HG03442 (cell line): Measurements from ENCODE around the gene DNMT3L.

ENCODE experiments used
- ATAC-seq: cut with Tn5 transposase; IDR thresholded peaks from one replicate; pipeline ENCODE4 v1.9.1; 2021; ENCODE audit warnings: mild to moderate bottlenecking, moderate library complexity; ENCODE audit not compliant: unreplicated experiment

The DNMT3L gene

DNA sequence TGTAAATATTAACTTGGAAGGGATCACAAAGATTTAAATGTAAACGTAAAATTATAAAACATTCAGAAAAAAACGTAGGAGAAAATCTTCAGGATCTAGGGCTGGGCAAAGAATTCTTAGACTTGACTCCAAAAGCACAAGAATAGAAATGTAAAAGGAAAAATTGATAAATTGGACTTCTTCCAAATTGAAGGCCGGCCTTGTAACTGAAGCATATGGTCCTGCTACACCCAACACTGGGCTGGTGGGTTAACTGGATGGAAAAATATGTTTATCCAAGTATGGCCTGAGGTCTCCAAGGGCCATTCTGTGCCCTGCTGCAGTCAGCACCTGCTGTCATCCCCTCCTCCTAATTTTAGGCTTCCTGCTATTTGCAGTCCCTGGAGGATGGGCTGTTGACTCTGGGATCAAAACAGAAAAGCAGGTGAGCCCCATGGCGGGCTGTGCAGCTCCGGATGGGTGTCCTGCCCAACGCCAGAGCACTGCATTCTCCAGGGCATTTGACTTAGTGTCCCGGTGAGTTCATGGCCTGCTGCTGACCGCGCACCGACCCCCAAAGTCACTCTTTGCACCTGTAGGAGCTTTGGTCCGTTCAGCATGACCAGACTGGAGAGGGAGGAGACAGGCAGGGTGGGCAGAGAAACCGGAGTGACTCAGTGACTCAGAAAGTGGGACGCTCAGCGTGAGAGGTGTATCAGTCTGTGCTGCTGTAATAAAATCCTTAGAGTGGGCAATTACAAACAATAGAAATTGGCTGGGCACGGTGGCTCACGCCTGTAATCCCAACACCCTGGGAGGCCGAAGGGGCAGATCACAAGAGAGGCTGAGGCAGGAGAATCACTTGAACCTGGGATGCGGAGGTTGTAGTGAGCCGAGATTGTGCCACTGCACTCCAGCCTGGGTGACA, 17.9 kb upstream of the DNMT3L start:
- no peak for ATAC-seq

DNA sequence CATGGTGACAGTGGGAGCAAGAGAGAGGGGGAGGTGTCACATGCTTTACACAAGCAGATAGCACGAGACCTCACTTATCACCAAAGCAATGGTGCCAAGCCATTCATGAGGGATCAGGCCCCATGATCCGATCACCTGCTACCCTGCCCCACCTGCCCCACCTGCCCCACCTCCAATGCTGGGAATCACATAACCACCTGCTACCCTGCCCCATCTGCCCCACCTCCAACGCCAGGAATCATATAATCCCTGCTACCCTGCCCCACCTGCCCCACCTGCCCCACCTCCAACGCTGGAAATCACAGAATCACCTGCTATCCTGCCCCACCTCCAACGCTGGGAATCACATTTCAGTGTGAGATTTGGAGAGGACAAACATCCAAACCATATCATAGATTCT, 13.3 kb upstream of the DNMT3L start:
- no peak for ATAC-seq

DNA sequence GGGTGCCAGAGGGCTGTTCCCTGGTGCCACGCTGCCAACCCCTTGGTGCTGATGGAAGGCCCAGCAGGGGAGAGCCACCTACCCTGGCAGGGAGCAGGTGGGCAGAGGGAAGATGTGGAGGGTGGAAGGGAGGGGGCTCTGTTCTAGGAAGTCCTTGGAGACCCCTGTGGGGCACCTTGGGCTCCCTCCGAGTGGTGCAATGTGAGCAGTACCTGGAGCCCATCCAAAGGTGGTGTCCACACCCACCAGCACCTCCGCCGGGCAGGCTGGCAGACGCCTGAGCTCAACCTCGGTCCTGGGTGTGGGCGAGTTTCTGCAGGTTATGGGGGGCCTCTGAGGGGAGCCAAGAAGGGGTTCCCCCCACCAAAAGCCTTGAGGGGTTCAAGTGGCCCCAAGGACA, 11.3 kb upstream of the DNMT3L start:
- no peak for ATAC-seq

DNA sequence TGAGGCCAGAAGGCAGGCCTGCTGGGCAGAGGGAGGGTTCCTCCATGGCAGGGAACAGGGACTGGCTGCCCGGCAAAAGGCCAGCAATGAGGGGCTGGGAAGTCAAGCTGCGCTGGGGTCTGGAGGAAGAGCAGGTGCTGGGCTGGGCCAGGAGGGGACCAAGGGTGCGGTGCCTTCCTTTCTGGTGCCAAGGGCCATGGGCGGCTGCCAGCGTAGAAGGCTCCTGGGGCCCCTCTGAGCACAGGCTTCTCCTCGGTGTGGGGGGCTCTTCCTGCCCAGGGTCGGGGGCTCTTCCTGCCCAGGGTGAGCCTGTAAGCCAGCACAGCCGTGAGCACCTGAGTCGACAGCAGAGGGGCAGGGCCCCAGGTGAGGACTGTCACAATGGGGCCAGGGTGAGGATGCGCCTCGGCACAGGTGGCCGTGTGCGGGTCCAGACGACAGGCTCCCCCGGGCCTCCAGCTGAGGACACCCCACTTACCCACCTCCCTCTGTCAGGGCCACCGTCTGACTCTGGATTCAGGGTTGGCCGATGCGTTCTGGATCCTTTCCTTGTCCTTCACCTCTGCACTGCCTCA, 10.7 kb upstream of the DNMT3L start:
- ATAC-seq: no peak

DNA sequence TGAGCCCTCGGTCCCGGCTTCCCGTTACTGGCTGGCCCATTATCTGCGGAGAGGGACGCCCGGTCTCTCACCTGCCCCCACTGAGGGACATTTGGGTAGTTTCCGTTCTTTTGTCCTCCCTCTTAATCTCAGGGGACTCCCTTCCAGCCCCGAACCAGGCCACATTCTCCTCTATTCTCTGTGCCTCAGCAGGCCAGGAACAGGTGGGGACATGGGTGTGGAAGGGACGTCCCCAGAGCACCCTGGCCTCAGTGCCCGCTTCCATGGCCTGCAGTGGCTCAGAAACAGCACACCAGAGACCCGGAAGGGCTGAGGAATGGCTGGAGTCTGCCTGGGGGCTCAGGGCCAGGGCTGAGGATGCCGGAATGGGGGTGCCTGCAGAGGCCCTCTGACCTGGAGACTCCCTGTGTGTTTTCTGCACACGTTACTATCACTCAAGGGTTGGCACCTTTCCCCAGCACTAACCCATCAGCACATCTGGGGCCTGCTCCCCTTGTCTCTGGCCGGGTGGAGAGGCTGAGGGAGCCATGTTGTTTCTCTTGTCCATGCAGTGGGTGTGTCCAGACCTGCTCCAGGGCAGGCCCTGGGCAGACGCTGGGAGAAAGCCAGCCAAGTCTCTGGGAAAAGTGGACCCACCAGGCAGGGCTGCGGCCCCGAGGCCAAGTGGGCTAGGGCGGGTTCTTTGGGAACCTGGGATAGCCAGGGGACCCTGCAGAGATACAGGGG, 10.0 kb upstream of the DNMT3L start:
- no peak for ATAC-seq

DNA sequence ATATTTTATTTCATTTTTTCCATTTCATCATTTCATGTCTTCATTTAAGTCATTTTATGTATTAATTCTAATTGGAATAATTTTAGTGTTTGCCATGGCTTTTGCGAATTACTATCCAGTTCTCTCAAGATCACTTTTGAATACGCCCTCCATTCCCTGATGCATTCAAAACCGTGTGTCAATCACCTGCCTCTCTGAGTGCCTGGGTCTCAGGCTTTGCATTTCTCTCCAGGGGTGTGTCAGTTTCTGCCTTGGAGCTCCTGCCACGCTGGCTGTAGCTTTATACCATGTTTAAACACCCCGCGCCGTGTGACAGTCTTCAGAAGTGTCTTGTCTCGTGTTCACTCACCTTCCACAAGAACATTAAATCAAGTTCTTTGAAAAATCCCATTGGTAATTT, 7.4 kb upstream of the DNMT3L start:
- no peak for ATAC-seq

DNA sequence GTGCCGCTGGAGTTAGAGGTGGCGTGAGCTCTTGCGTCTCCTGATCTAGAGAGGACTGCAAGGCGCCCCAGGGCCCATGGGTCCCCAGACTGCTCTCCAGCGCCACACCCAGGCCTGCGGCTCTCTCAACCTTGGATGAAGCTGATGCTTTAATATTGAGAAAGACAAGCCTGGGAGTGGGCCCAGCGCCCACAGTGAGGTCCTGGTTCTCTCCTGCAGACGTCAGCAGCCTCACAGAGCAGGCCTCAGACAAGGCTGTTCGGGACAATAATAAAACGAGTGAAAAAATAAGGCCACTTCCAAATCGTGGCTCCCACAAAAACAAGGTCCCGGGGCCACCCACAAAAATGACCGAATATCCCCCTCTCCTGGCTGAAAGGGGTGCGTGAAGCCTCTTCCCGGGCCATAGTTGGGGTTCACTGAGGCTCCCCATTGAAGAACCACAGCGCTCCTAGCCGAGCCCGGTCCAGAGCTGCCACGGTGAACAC, 6.0 kb upstream of the DNMT3L start:
- ATAC-seq: no peak

DNA sequence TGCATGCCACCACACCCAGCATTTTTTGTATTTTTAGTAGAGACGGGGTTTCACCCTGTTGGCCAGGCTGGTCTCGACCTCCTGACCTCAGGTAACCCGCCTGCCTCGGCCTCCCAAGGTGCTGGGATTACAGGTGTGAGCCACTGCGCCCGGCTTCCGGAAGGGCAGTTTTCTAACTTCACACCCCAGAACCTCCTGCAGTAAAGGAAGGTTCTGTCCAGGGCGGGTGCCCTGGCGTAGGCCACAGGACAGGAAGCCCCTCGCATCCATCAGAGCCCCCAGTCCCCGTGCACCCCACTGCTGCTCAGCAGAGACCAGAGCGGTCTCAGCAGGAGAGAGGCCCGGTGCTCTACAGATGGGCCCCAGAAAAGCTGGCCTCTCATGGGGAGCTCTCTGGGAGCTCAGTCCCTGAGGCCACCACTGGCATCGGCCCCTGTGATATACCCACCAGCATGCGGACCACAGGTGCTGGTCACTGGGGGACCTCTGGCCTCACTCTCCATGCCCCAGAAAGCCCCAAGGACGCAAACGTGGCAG, 4.1 kb upstream of the DNMT3L start:
- ATAC-seq: no peak

DNA sequence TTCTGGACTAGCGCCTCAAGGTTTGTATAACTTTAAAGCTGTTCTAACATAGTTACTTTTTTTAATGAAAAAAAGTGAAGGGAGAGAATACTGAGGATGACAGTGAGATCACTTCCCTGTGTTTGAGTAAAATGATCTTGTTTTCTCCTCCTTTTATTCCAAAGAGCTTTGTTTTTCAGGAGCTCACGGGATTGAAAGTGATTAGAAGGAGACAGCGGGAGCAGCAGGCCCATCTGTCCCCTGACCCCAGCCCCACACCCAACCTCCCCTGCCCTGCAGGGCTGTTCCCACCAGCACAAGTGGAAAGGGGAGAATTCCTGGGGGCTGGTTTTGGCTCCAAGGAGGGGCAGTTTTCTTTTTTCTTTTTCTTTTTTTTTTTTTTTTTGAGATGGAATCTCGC, 2.1 kb upstream of the DNMT3L start:
- no peak for ATAC-seq

DNA sequence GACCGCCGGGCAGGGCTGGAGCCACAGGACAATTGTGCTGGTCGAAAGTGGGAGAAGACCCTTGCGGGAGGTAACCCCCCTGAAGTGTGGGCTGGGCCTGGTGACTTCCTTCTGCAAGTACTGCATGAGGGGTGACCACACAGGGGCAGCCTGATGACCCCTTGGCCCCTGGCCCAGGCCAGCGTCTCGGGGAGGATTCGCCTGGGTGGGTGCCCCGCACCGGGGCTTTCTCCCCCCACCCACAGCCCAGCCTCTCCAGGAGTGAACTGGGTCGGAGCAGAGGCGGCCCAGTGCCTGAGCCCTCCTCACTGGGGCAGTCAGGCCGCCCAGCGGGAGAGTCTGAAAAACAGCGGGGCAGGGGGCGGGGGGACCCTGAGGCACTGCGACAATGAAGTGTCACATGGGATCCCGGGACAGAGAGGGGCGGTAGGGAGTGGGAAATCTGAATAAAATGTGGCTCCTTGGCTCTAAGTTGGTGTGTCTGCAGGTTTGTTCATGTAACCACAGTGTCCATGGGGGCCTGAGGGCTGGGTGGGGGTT, 1.6 kb upstream of the DNMT3L start:
- ATAC-seq: no peak

DNA sequence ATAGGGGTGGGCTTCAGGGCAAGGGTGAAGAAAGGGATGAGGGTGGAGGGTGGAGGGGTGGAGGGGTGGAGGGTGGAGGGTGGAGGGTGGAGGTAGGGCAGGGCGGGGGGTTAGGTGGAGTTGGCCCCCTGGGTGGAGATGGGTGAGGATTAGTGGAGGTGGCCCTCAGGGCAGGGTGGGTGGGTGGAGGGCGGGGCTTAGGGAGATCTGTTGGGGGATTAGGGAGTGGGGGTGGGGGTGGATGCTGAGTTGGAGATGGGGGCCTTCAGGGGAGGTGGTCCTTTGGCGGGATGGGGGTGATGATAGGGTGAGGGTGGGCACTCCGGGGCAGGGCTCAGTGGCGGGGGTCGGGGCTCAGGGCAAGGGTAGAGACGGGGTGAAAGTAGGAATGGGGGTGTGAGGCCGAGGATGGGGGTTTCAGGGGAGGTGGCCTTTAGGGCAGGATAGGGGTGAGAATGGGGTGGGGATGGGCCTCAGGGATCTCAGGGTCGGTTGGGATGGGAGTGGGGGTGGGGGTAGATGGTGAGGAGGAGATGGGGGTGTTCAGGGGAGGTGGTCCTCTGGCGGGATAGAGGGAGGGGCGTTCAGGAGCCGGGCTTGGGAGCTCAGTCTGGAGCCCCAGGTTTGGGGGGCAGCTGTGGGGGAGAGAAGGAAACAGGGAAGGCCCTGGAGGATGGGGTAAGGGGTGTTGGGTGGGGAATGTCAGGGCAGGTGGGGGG, 800 bp upstream of the DNMT3L start:
- no peak for ATAC-seq

DNA sequence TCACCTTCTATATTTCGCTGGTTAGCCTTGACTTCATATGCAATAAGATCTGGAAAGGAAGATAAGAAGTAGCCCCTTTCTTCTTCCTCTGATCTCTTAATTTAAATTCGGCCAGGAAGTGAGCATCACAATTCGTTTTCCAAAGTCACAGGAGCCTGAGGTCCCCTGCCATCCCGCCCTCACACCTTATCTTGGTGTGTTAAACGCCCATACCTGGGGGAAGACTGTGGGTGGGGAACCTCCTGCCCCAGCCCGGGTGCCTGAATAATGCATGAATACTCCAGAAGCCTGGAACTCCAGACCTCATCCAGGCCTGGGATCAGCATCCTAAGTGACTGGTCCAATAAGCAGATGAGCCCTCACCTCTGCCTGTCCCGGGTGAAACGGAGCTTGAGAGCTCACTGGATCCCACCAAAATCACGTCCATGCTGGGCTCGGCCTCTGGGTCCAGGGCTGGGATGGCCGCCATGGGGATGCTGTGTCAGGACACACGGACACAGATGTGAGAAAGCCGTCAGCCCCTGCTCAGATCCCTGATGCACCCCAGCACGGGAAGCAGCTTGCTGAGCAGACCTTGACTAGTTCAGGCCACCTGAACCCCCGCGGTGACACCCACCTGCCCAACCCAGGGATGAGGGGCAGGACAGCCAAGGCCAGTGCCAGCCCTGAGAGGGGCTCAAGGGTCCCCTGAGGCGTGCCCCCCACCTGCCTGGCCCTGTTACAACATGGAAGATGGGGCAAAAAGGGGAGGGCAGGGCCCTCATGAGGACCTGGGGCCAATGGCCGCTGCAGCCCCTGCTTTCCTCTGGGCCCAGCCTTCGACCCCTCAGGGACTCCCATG, 686 bp downstream of the DNMT3L start:
- no peak for ATAC-seq

DNA sequence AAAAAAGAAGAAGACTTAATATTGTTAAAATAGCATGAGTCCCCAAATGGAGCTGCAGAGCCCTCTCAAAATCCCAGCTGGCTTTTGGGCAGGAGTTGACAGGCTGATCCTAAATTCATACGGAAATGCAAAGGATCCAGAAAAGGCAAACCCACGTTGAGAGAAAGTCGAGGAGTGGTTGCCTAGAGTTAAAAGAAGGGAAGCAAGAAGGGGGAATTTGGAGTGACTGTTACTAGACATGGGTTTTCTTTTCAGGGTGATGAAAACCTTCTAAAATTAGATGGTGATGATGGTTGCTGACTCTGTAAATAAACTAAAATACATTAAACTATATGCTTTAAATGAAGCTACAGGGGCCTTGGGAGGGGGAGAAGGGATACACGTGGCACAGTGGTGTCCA, 1.6 kb downstream of the DNMT3L start:
- ATAC-seq: no peak

DNA sequence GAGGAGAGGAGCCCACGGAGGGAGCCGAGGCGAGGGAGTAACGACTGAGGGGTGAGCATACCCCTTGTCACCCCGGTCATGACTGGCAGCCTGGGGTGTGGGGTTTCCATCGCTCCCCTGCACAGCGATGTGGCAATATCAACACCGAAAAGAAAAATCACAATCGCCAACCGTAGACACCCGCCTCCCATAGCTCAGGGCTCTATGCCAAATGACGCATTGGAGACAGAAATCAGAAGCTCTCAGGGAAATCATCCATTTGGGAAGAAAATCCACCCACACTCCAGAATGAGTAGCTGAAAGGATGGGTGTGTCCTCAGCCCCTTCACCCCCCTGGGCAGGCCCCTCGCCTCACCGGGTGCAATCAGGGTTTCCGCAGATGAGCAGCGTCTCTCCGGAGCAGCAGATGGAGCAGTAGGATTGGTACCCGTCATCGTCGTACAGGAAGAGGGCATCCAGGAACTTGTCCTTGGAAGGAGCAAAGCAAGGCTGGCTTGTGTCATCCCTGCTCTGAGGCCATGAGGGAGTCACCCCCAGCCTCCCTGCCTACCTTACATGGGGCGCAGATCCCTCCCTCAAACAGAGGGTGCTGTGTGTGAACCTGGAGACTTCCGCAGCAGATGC, 2.5 kb downstream of the DNMT3L start:
- ATAC-seq: no peak

DNA sequence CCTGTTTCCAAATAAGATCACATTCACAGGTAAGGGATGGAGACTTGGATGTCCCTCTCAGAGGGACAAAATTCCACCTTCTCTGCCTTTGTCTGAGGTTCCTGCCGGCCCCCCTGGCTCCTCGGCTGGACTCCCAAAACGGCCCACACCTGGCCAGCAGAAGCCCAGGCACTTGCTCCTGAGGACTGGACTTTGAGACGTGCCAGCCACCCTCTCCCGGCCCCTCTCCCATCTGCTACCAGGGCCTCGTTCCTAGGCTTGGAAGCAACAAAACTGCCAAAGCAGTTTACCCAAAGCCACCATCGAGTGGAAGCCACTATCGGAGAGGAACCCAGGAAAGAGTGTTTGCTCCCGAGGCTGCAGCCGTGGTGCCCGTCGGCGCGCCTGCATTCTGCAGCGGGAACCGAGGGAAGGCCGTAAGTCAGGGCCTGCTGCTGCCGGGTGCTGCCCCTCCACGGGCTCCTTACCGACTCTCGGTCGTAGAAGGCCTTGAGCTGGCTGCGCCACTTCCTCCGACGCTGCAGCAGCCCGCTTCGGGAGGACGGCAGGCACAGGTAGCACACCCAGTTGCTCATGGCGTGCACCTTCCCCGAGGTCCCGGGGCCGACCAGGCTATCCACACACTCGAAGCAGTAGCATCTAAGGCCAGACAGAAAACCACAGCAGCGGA, 3.5 kb downstream of the DNMT3L start:
- ATAC-seq: no peak

DNA sequence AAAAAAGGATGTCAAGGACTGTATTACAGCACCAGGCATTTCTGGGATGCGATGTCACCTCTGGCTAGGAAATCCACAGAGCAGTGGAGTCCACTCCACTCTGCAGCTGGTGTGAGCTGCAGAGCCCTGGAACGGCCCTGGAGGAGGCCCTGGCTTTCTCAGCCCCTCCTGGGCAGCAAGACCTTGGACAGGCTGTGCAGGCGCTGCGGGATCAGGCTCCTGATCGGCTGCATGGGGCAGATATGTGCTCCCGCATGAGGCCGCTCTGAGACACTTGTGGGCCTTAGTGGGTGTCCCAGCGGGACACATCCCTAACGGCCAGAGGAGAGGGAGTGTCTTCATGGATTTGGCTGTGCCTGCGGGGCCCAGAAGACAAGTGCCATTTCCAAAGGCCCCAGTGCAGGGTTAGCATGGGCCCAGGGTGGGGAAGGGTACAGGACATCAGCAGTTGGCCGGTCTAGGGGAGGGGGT, 6.2 kb downstream of the DNMT3L start:
- no peak for ATAC-seq

DNA sequence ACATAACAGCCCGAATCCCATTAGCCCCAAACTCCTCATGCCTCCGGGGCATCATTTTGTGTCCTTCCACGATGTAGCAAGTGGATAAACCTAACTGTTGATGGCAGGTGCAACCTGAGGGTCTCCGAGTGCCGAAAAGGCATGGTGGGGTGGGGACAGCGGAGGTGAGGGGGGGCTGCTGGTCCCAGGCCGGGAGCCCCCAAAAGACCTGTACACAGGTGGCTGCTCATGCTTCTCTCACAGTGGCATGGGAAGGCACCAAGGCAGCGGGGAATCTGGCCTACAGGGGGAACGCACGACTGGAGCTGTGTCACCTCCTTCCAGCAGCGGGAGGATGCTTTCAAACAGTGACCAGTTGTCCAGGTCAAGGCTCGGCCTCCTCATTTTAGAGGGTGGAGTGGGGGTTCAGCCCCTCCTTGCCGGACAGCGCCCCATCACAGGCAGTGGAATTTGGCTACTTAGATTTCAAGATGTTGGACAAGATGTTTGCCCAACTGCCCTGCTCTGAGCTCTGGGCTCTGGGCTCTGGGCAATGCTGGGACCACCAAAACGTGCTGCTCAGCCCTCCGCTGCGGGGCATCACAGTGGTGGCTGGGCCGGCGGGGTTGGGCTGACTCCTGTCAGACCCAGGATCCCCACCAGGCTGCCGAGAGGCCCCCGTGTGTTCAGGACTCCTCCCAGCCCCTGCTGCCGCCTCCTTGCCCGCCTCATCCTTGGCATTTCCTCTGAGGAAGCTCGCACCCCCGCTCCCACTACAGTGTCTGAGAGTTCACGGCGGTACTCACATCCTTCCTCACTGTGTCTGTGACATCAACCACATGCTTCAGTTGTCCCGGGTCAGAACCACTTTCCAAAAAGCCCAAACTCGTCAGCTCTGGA, 7.6 kb downstream of the DNMT3L start:
- no peak for ATAC-seq
